WTC11 (cell line): ENCODE data around the gene SPRED2.

Experiments
- AFF4 ChIP-seq: sonication (generic); formaldehyde crosslinking; IDR thresholded peaks from 2 replicates; pipeline ENCODE4 v1.8.1; 2023; ENCODE audit warnings: mild to moderate bottlenecking, missing genetic modification reagents, borderline replicate concordance
- ATF2 ChIP-seq: sonication (generic); formaldehyde crosslinking; IDR thresholded peaks from 2 replicates; pipeline ENCODE4 v1.8.1; 2022; ENCODE audit warnings: low read depth, missing genetic modification reagents, borderline replicate concordance
- ATF3 ChIP-seq: sonication (generic); formaldehyde crosslinking; conservative IDR thresholded peaks from 2 replicates; pipeline ENCODE4 v1.8.1; 2022; ENCODE audit warnings: mild to moderate bottlenecking, missing genetic modification reagents
- CREB1 ChIP-seq: sonication (generic); formaldehyde crosslinking; IDR thresholded peaks from 2 replicates; pipeline ENCODE4 v1.8.0; 2023; ENCODE audit warnings: mild to moderate bottlenecking, missing genetic modification reagents
- CTCF ChIP-seq: fragments of 200-600 bp; IDR thresholded peaks from 2 replicates; pipeline ENCODE4 v1.8.0; 2022; ENCODE audit warnings: antibody characterized with exemption
- FOXJ3 ChIP-seq: sonication (generic); formaldehyde crosslinking; IDR thresholded peaks from 2 replicates; pipeline ENCODE4 v1.9.0; 2021; ENCODE audit warnings: missing genetic modification reagents, mild to moderate bottlenecking, borderline replicate concordance
- GABPB1 ChIP-seq: sonication (generic); formaldehyde crosslinking; IDR thresholded peaks from 2 replicates; pipeline ENCODE4 v1.8.1; 2023; ENCODE audit warnings: mild to moderate bottlenecking, missing genetic modification reagents
- MAX ChIP-seq: sonication (generic); formaldehyde crosslinking; IDR thresholded peaks from 2 replicates; pipeline ENCODE4 v1.8.0; 2022; ENCODE audit warnings: mild to moderate bottlenecking, missing genetic modification reagents
- ZNF138 ChIP-seq: sonication (generic); formaldehyde crosslinking; conservative IDR thresholded peaks from 2 replicates; pipeline ENCODE4 v1.8.1; 2022; ENCODE audit warnings: mild to moderate bottlenecking, moderate library complexity, missing genetic modification reagents
- ZNF263 ChIP-seq: sonication (generic); formaldehyde crosslinking; IDR thresholded peaks from 2 replicates; pipeline ENCODE4 v1.8.1; 2022; ENCODE audit warnings: low read depth, mild to moderate bottlenecking, moderate library complexity, missing genetic modification reagents

- TF ChIP-seq ZNF138 (CRISPR knock-in tag) (no peak), ZNF263 (CRISPR knock-in tag) (no peak), ATF3 (CRISPR knock-in tag) (no peak), CTCF (no peak), CREB1 (CRISPR knock-in tag) (no peak), MAX (no peak), FOXJ3 (CRISPR knock-in tag) (no peak), AFF4 (no peak), GABPB1 (CRISPR knock-in tag) (no peak), ATF2 (CRISPR knock-in tag) (no peak)
Measured at GRCh38 chr2:65339648-65340047, 92.8 kb downstream of the SPRED2 start.
